Neural progenitor cell (in vitro differentiated cells): ENCODE data around the gene ZNF169. TPM values are rescaled to one million over a fixed set of nuclear protein-coding genes. Genes with fewer than 3 reads are reported as not detected.
"Not testable (repeated sequence)": the region's sequence is repeated elsewhere in the genome, so short reads cannot be mapped to it uniquely, and the experiment has no call there.

Source experiments
- DNase-seq: peaks from one replicate; pipeline ENCODE4 v3.0.0-alpha.2; 2016; ENCODE audit warnings: low spot score
- H2AFZ ChIP-seq: fragments of 200-600 bp; sonication (generic); replicated peaks from 2 replicates; pipeline ENCODE4 v1.6.1; 2016; ENCODE audit warnings: antibody characterized with exemption
- H3F3A ChIP-seq: fragments of 200-600 bp; sonication (generic); 2 replicates; pipeline ENCODE4 v1.6.1; 2016; ENCODE audit warnings: antibody characterized with exemption, low read depth
- H3K27ac ChIP-seq: fragments of 200-600 bp; sonication (generic); 2 replicates; pipeline ENCODE4 v1.5.1; 2016; ENCODE audit warnings: mild to moderate bottlenecking
- H3K27me3 ChIP-seq: fragments of 200-600 bp; sonication (generic); 2 replicates; pipeline ENCODE4 v1.6.1; 2016; ENCODE audit warnings: mild to moderate bottlenecking, moderate library complexity
- H3K36me3 ChIP-seq: fragments of 200-600 bp; sonication (generic); 2 replicates; pipeline ENCODE4 v1.5.1; 2016
- H3K4me1 ChIP-seq: fragments of 200-600 bp; sonication (generic); 2 replicates; pipeline ENCODE4 v1.6.1; 2016; ENCODE audit warnings: mixed run types
- H3K4me2 ChIP-seq: fragments of 200-600 bp; sonication (generic); 2 replicates; pipeline ENCODE4 v1.6.1; 2016
- H3K4me3 ChIP-seq: fragments of 200-600 bp; sonication (generic); 2 replicates; pipeline ENCODE4 v1.5.1; 2016
- H3K79me2 ChIP-seq: fragments of 200-600 bp; sonication (generic); 2 replicates; pipeline ENCODE4 v1.6.1; 2016; ENCODE audit warnings: low read depth
- H3K9ac ChIP-seq: fragments of 200-600 bp; sonication (generic); 2 replicates; pipeline ENCODE4 v1.6.1; 2016
- H3K9me3 ChIP-seq: fragments of 200-600 bp; sonication (generic); 2 replicates; pipeline ENCODE4 v1.5.1; 2016; ENCODE audit warnings: low read depth
- H4K20me1 ChIP-seq: fragments of 200-600 bp; sonication (generic); 2 replicates; pipeline ENCODE4 v1.6.1; 2016; ENCODE audit warnings: low read depth
- H3K27ac Mint-ChIP-seq: 3 replicates; pipeline ENCODE4 v1.8.0; 2021; ENCODE audit warnings: mixed read lengths
- H3K27me3 Mint-ChIP-seq: 2 replicates; pipeline ENCODE4 v1.8.0; 2022; ENCODE audit warnings: low read depth, mild to moderate bottlenecking, inconsistent platforms, moderate library complexity, mixed read lengths; ENCODE audit not compliant: insufficient read depth
- H3K36me3 Mint-ChIP-seq: 3 replicates; pipeline ENCODE4 v1.8.0; 2021; ENCODE audit warnings: mixed read lengths
- H3K4me1 Mint-ChIP-seq: 3 replicates; pipeline ENCODE4 v1.8.0; 2021; ENCODE audit warnings: mixed read lengths
- H3K4me3 Mint-ChIP-seq: 3 replicates; pipeline ENCODE4 v1.8.0; 2021; ENCODE audit warnings: mild to moderate bottlenecking, moderate library complexity, mixed read lengths
- H3K9me3 Mint-ChIP-seq: 3 replicates; pipeline ENCODE4 v1.8.0; 2020; ENCODE audit warnings: mixed read lengths
- EZH2 ChIP-seq: fragments of 200-600 bp; sonication (generic); IDR thresholded peaks from 2 replicates; pipeline ENCODE4 v1.6.1; 2017; ENCODE audit warnings: antibody characterized with exemption, mild to moderate bottlenecking, moderate library complexity
- EZH2phosphoT487 ChIP-seq: fragments of 200-600 bp; sonication (generic); IDR thresholded peaks from 2 replicates; pipeline ENCODE4 v1.6.1; 2017; ENCODE audit warnings: antibody characterized with exemption
- total RNA-seq: library from RNA; depleted of rRNA; stranded (reverse); fragments of >200 nt; gene quantifications from 2 replicates; pipeline ENCODE4 v1.2.3, GENCODE V29; 2015; ENCODE audit warnings: low replicate concordance
- TF ChIP-seq, protein P1 (sequence below): fragments of 200-600 bp; sonication (generic); IDR thresholded peaks from 2 replicates; pipeline ENCODE4 v1.5.1; 2017; ENCODE audit warnings: antibody characterized with exemption, mild to moderate bottlenecking

ZNF169 gene
- total RNA-seq, 1 donor from 2014 or later: 14.4 TPM

- no peaks in the 10 kb centered on the region for H3K27me3 ChIP-seq
- H3K4me3 ChIP-seq: no peak overlapping the region
- Mint-ChIP-seq H3K4me3 (no peak overlapping the region), H3K27ac (no peak overlapping the region), H3K27me3 (peaks cover 2% of the 10 kb centered on the region), H3K36me3 (no peaks in the 10 kb centered on the region), H3K9me3 (peaks cover 10% of the 10 kb centered on the region), H3K4me1 (no peaks in the 10 kb centered on the region)
- no peaks in the 10 kb centered on the region for H3K79me2 ChIP-seq
- no peak overlapping the region for H3K27ac ChIP-seq
- TF ChIP-seq EZH2: no peak
- H4K20me1 ChIP-seq: no peaks in the 10 kb centered on the region
- H3K9me3 ChIP-seq: no peaks in the 10 kb centered on the region
- no peak for DNase-seq
- H3K9ac ChIP-seq: no peak overlapping the region
- no peak overlapping the region for H3K4me2 ChIP-seq
- H3K36me3 ChIP-seq: no peaks in the 10 kb centered on the region
- no peaks in the 10 kb centered on the region for H3F3A ChIP-seq
- no peaks in the 10 kb centered on the region for H3K4me1 ChIP-seq
- H2AFZ ChIP-seq: no peak overlapping the region
These were observed 30.5 kb upstream of the ZNF169 start for GRCh38 chr9:94228616-94229015.

- Histone ChIP-seq H3K9me3 (no peaks in the 10 kb centered on the region), H3K27ac (no peak overlapping the region), H3K27me3 (no peaks in the 10 kb centered on the region), H3K4me2 (no peak overlapping the region), H2AFZ (peak overlapping the region; percentile 20), H4K20me1 (no peaks in the 10 kb centered on the region), H3F3A (no peaks in the 10 kb centered on the region), H3K4me1 (no peaks in the 10 kb centered on the region), H3K4me3 (no peak overlapping the region), H3K36me3 (no peaks in the 10 kb centered on the region), H3K9ac (no peak overlapping the region), H3K79me2 (no peaks in the 10 kb centered on the region)
- no peak overlapping the region for H3K27ac Mint-ChIP-seq
- H3K27me3 Mint-ChIP-seq: peaks cover 2% of the 10 kb centered on the region
- no peak overlapping the region for H3K4me3 Mint-ChIP-seq
- TF ChIP-seq EZH2 (no peak), EZH2phosphoT487 (no peak)
- TF ChIP-seq, protein P1, sequence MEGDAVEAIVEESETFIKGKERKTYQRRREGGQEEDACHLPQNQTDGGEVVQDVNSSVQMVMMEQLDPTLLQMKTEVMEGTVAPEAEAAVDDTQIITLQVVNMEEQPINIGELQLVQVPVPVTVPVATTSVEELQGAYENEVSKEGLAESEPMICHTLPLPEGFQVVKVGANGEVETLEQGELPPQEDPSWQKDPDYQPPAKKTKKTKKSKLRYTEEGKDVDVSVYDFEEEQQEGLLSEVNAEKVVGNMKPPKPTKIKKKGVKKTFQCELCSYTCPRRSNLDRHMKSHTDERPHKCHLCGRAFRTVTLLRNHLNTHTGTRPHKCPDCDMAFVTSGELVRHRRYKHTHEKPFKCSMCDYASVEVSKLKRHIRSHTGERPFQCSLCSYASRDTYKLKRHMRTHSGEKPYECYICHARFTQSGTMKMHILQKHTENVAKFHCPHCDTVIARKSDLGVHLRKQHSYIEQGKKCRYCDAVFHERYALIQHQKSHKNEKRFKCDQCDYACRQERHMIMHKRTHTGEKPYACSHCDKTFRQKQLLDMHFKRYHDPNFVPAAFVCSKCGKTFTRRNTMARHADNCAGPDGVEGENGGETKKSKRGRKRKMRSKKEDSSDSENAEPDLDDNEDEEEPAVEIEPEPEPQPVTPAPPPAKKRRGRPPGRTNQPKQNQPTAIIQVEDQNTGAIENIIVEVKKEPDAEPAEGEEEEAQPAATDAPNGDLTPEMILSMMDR: no peak
- DNase-seq: no peak
- peaks cover 6% of the 10 kb centered on the region for H3K9me3 Mint-ChIP-seq
- H3K4me1 Mint-ChIP-seq: no peaks in the 10 kb centered on the region
- H3K36me3 Mint-ChIP-seq: no peaks in the 10 kb centered on the region
These were observed 26.7 kb upstream of the ZNF169 start for GRCh38 chr9:94232428-94232827.

GRCh38 chr9:94241098-94241497 is 18.0 kb upstream of the ZNF169 start:
- H3K9me3 ChIP-seq, H3K4me2 ChIP-seq, H3K27ac ChIP-seq, H4K20me1 ChIP-seq, H3K27ac Mint-ChIP-seq, H3K36me3 Mint-ChIP-seq, H2AFZ ChIP-seq, H3K4me3 ChIP-seq, H3K79me2 ChIP-seq, H3F3A ChIP-seq, H3K27me3 ChIP-seq, H3K9me3 Mint-ChIP-seq, H3K4me1 Mint-ChIP-seq, H3K36me3 ChIP-seq, H3K4me1 ChIP-seq, H3K27me3 Mint-ChIP-seq, DNase-seq, H3K4me3 Mint-ChIP-seq, H3K9ac ChIP-seq: not testable (repeated sequence)

DNA sequence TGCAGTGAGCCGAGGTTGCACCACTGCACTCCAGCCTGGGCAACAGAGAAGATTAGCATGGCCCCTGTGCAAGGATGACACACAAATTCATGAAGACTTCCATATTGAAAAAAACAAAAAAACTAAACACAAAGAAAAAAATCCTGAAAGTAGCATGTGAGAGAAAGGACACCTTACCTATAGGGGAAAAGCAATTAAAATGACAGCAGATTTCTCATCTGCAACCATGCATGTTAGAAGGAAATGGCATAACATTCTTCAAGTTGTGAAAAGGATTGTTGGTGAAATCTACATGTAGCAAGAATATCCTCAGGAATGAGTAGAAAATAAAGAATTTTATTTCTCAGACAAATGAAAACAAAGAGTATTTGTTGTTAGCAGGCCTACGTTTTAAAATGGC is 13.4 kb upstream of the ZNF169 start:
- no peak for DNase-seq
- Histone ChIP-seq H3K4me2 (no peak overlapping the region), H3K27me3 (no peaks in the 10 kb centered on the region), H3K4me3 (no peak overlapping the region), H2AFZ (no peak overlapping the region), H3K36me3 (no peaks in the 10 kb centered on the region), H4K20me1 (no peaks in the 10 kb centered on the region), H3K27ac (no peak overlapping the region), H3K79me2 (no peaks in the 10 kb centered on the region), H3K9ac (no peak overlapping the region), H3K4me1 (peaks cover under 1% of the 10 kb centered on the region), H3F3A (peaks cover 9% of the 10 kb centered on the region), H3K9me3 (no peaks in the 10 kb centered on the region)
- H3K4me1 Mint-ChIP-seq: peaks cover 5% of the 10 kb centered on the region
- H3K27ac Mint-ChIP-seq: no peak overlapping the region
- no peak overlapping the region for H3K4me3 Mint-ChIP-seq
- H3K27me3 Mint-ChIP-seq: peaks cover 5% of the 10 kb centered on the region
- peaks cover 4% of the 10 kb centered on the region for H3K9me3 Mint-ChIP-seq
- no peaks in the 10 kb centered on the region for H3K36me3 Mint-ChIP-seq
- TF ChIP-seq, protein P1: no peak
- TF ChIP-seq EZH2 (no peak), EZH2phosphoT487 (no peak)
